ENCODE results near the gene KCNA3.

DNA sequence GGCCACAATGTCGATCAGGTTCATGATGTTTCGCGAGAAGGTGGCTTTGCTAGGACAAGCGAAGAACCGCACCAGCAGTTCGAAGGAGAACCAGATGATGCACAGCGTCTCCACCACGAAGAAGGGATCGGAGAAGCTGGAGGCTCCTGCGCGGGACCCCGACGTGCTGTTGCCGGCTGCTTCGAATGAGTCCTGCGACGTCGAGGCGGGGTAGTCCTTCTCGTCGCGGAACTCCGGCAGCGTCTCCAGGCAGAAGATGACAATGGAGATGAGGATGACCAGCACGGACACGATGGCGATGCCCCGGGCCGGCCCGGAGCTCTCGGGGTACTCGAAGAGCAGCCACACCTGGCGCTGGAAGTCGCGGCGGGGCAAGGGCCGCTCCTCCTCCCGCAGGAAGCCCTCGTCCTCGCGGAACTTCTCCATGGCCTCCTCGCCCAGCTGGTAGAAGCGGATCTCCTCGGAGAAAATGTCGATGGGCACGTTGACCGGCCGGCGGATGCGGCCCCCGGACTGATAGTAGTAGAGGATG, 869 bp downstream of the KCNA3 start:
- TF ChIP-seq, protein P1, sequence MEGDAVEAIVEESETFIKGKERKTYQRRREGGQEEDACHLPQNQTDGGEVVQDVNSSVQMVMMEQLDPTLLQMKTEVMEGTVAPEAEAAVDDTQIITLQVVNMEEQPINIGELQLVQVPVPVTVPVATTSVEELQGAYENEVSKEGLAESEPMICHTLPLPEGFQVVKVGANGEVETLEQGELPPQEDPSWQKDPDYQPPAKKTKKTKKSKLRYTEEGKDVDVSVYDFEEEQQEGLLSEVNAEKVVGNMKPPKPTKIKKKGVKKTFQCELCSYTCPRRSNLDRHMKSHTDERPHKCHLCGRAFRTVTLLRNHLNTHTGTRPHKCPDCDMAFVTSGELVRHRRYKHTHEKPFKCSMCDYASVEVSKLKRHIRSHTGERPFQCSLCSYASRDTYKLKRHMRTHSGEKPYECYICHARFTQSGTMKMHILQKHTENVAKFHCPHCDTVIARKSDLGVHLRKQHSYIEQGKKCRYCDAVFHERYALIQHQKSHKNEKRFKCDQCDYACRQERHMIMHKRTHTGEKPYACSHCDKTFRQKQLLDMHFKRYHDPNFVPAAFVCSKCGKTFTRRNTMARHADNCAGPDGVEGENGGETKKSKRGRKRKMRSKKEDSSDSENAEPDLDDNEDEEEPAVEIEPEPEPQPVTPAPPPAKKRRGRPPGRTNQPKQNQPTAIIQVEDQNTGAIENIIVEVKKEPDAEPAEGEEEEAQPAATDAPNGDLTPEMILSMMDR (IDR thresholded peaks at IDR 0.05): no peak
- TF ChIP-seq POLR2A (IDR thresholded peaks at IDR 0.05) (no peak), POLR2AphosphoS5 (IDR thresholded peaks at IDR 0.05) (no peak)
